ENCODE results near the gene CTIF.

CTIF gene

GRCh38 chr18:48839819-48840490 is 301.1 kb downstream of the CTIF start:
- no peak for DNase-seq (ENCODE audit: insufficient read length, low spot score)
- FAIRE-seq = no peak
- no peak for TF ChIP-seq CTCF (IDR thresholded peaks at IDR 0.05; ENCODE audit: insufficient read depth, missing control alignments)

- DNase-seq (ENCODE audit: insufficient read length, low spot score) (no peak), FAIRE-seq (no peak)
- TF ChIP-seq CTCF (IDR thresholded peaks at IDR 0.05; ENCODE audit: insufficient read depth, missing control alignments) = no peak
Measured at GRCh38 chr18:48840491-48840877, 301.7 kb downstream of the CTIF start.

GRCh38 chr18:48841381-48842258 is 302.8 kb downstream of the CTIF start:
- no peak for TF ChIP-seq CTCF (IDR thresholded peaks at IDR 0.05; ENCODE audit: insufficient read depth, missing control alignments)
- FAIRE-seq (no peak), DNase-seq (ENCODE audit: insufficient read length, low spot score) (no peak)

GRCh38 chr18:48842259-48843061 is 303.6 kb downstream of the CTIF start:
- TF ChIP-seq CTCF (IDR thresholded peaks at IDR 0.05; ENCODE audit: insufficient read depth, missing control alignments) = no peak
- FAIRE-seq (no peak), DNase-seq (ENCODE audit: insufficient read length, low spot score) (no peak)

- FAIRE-seq = no peak
- no peak for TF ChIP-seq CTCF (IDR thresholded peaks at IDR 0.05; ENCODE audit: insufficient read depth, missing control alignments)
- DNase-seq (ENCODE audit: insufficient read length, low spot score) = no peak
Measured at GRCh38 chr18:48843162-48843561, 304.3 kb downstream of the CTIF start.

- DNase-seq (ENCODE audit: insufficient read length, low spot score) (no peak), FAIRE-seq (no peak)
- no peak for TF ChIP-seq CTCF (IDR thresholded peaks at IDR 0.05; ENCODE audit: insufficient read depth, missing control alignments)
Measured at GRCh38 chr18:48843596-48843995, 304.8 kb downstream of the CTIF start.
